HTERT RPE-1 (cell line): ENCODE data around the gene FHIT.

Experiments used
- in situ Hi-C: fragments of 300-500 bp; cut with MboI; formaldehyde crosslinking; loops from 4 replicates; pipeline ENCODE4 v1.14.3; 2020; ENCODE audit warnings: low sequenced_read_pairs

The FHIT gene

GRCh38 chr3:60313231-60313798 is 937.9 kb downstream of the FHIT start:
- in situ Hi-C loops = no loop called here

GRCh38 chr3:60309539-60310268 is 941.5 kb downstream of the FHIT start:
- in situ Hi-C loops = no loop called here

- in situ Hi-C loops = no loop called here
Observed at GRCh38 chr3:60308808-60309207, 942.4 kb downstream of the FHIT start.

- in situ Hi-C loops = no loop called here
Observed at GRCh38 chr3:60307562-60308199, 943.6 kb downstream of the FHIT start.

GRCh38 chr3:60304112-60304511 is 947.1 kb downstream of the FHIT start:
- in situ Hi-C loops = no loop called here

GRCh38 chr3:60303160-60303559 is 948.1 kb downstream of the FHIT start:
- in situ Hi-C loops = no loop called here

GRCh38 chr3:60301142-60301541 is 950.1 kb downstream of the FHIT start:
- in situ Hi-C loops = no loop called here

GRCh38 chr3:60298141-60298540 is 953.1 kb downstream of the FHIT start:
- in situ Hi-C loops = no loop called here

GRCh38 chr3:60294181-60294580 is 957.1 kb downstream of the FHIT start:
- in situ Hi-C loops = no loop called here

GRCh38 chr3:60291115-60291514 is 960.1 kb downstream of the FHIT start:
- in situ Hi-C loops = no loop called here

GRCh38 chr3:60290122-60290492 is 961.1 kb downstream of the FHIT start:
- in situ Hi-C loops = no loop called here

- in situ Hi-C loops = no loop called here
Observed at GRCh38 chr3:60289341-60290121, 961.7 kb downstream of the FHIT start.

- in situ Hi-C loops = no loop called here
Observed at GRCh38 chr3:60282866-60283265, 968.4 kb downstream of the FHIT start.

- in situ Hi-C loops = no loop called here
Observed at GRCh38 chr3:60281970-60282369, 969.3 kb downstream of the FHIT start.

GRCh38 chr3:60277361-60277800 is 973.9 kb downstream of the FHIT start:
- in situ Hi-C loops = no loop called here

GRCh38 chr3:60276615-60277014 is 974.6 kb downstream of the FHIT start:
- in situ Hi-C loops = no loop called here

GRCh38 chr3:60274646-60275045 is 976.6 kb downstream of the FHIT start:
- in situ Hi-C loops = no loop called here

- in situ Hi-C loops = no loop called here
Observed at GRCh38 chr3:60274098-60274497, 977.2 kb downstream of the FHIT start.

GRCh38 chr3:60269829-60270266 is 981.4 kb downstream of the FHIT start:
- in situ Hi-C loops = no loop called here

- in situ Hi-C loops = no loop called here
Observed at GRCh38 chr3:60269377-60269776, 981.9 kb downstream of the FHIT start.

GRCh38 chr3:60268123-60268522 is 983.1 kb downstream of the FHIT start:
- in situ Hi-C loops = no loop called here
